ENCODE measurements around the gene YPEL1. TPM values are rescaled to one million over a fixed set of nuclear protein-coding genes. Genes with fewer than 3 reads are reported as not detected.

The YPEL1 gene
- total and polyA plus RNA-seq, 2 of the 8 experiments (the other 6 are each of a cell fraction or from before 2014, with no cell fraction given), result 6.0 to 6.7 TPM

DNA sequence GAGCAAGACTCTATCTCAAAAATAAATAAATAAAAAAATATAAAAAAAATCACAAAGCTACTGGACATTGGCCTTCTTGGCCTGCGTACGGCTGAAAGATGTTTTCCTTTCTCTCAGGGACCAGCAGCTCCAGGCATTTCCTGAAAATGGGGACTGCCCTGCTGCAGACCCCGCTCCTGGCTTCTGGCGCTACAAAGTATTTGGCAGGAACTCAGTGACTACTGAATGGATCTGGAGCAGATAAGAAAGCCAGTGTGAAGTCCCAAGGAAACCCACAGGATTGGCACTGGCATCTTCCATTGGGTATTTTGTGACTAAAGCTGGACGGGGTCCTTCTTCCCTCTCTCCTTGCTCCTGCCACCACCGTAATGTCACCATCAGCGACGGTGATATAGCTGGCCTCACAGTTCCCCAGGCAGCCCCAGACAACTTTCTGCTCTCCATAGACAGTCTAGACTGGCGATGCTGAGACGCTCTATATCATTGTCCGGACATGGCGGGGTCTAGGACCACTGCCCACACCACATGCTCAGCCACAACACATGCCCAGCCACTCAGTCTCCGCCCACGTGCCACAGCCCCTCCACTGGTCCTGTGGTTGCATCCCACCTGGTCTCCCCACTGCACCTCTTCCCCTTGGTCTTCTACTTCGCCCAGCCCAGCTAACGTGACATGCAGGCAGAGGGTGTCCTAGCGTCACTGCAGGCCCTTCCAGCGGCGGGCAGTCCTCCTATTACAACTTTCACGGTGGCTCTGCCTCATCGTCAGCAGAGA lies 22.7 kb upstream of the YPEL1 start:
- no peak overlapping the region for H2BK15ac ChIP-seq (ENCODE audit: low read length)
- no peak overlapping the region for H2AFZ ChIP-seq (ENCODE audit: low read length)
- peaks cover 2 to 22% (median 14%) of the 10 kb centered on the region in 4 experiments; a peak in 6 of 8 replicates for H3K36me3 ChIP-seq (ENCODE audit: control insufficient read depth in 2 of 4, insufficient read depth in 4 of 4, low read length in 3 of 4)
- no peak overlapping the region for H4K5ac ChIP-seq (ENCODE audit: insufficient read length, low read depth, low read length)
- DNase-seq (ENCODE audit: low read depth in 1 of 2, low spot score in 2 of 2) (no peak), FAIRE-seq (no peak)
- H3K79me2 ChIP-seq (ENCODE audit: control insufficient read depth in 1 of 2, insufficient read depth in 2 of 2, low read length in 2 of 2), result no peaks in the 10 kb centered on the region
- H4K8ac ChIP-seq (ENCODE audit: extremely low read depth, insufficient read depth, low read length), result no peak overlapping the region
- no peak overlapping the region for H2BK20ac ChIP-seq (ENCODE audit: low read length)
- ChIA-PET POLR2A (ENCODE audit: partially characterized antibody) (interaction anchor here (1.4 kb wide), 2 partner anchors 22 to 23 kb away, joined by 3 to 4 read pairs; partner anchors contain the start of gene YPEL1), CTCF (ENCODE audit: partially characterized antibody) (interaction anchor here (1.2 to 2.0 kb wide), 3 partner anchors 169 to 190 kb away, joined by 3 to 8 read pairs (median 4); no protein-coding TSS in a partner anchor)
- H2BK5ac ChIP-seq (ENCODE audit: low read depth, low read length), result no peak overlapping the region
- H3K4me3 ChIP-seq (ENCODE audit: extremely low read depth in 1 of 4, insufficient read depth in 2 of 4, low read depth in 3 of 4, low read length in 4 of 4), result no peak overlapping the region
- no peak overlapping the region for H3K14ac ChIP-seq (ENCODE audit: insufficient read length)
- H3K27ac ChIP-seq (ENCODE audit: low read depth, low read length), result no peak overlapping the region
- H3K4me2 ChIP-seq (ENCODE audit: insufficient read depth in 1 of 2, low read depth in 2 of 2, low read length in 2 of 2), result no peak overlapping the region
- H2AK5ac ChIP-seq (ENCODE audit: low read depth, low read length), result no peak overlapping the region
- H4K91ac ChIP-seq (replicated peaks; ENCODE audit: insufficient read length, low read length), result no peak overlapping the region
- no peak overlapping the region for H3K23ac ChIP-seq (ENCODE audit: insufficient read length)
- no peaks in the 10 kb centered on the region for H3K23me2 ChIP-seq (ENCODE audit: low read depth, low read length)
- no peaks in the 10 kb centered on the region for H3K27me3 ChIP-seq (replicated peaks in 1 of 4; ENCODE audit: control insufficient read depth in 3 of 4, extremely low read depth in 1 of 4, insufficient read depth in 3 of 4, low read length in 3 of 4)
- H2BK120ac ChIP-seq (replicated peaks; ENCODE audit: low read depth, low read length), result no peak overlapping the region
- H3K56ac ChIP-seq (replicated peaks; ENCODE audit: insufficient read length, low read depth, low read length), result no peak overlapping the region
- H4K20me1 ChIP-seq (replicated peaks in 1 of 2; ENCODE audit: control insufficient read depth in 1 of 2, insufficient read depth in 2 of 2, low read length in 2 of 2), result peaks cover 4 to 9% of the 10 kb centered on the region in 2 experiments
- H3K9ac ChIP-seq (replicated peaks in 1 of 4; ENCODE audit: extremely low read depth in 1 of 4, low read depth in 3 of 4, low read length in 3 of 4), result no peak overlapping the region
- H3K9me3 ChIP-seq (ENCODE audit: insufficient read depth in 2 of 2, low read depth in 1 of 2, low read length in 1 of 2), result no peaks in the 10 kb centered on the region
- H3K4me1 ChIP-seq (replicated peaks in 1 of 4; ENCODE audit: control insufficient read depth in 3 of 4, insufficient read depth in 4 of 4, low read length in 3 of 4), result no peaks in the 10 kb centered on the region; a peak in 1 of 7 replicates
- H3K18ac ChIP-seq (ENCODE audit: extremely low read depth, low read length), result no peak overlapping the region
- H3K4ac ChIP-seq (replicated peaks; ENCODE audit: insufficient read length, low read depth, low read length), result no peak overlapping the region
- no peak overlapping the region for H2BK12ac ChIP-seq (ENCODE audit: low read depth, low read length)
- WGBS, 2 experiments (ENCODE audit: extremely low coverage in 1 of 2, insufficient coverage in 1 of 2, insufficient read length in 1 of 2, insufficient replicate concordance in 2 of 2, low coverage in 1 of 2, low lambda C conversion rate in 2 of 2, missing lambda C conversion rate in 1 of 2), result 96% methylated on average over 21 of the region's 21 CpGs; no CpG with 5 or more reads in 1 of the 2 experiments
- H3K79me1 ChIP-seq (ENCODE audit: low read depth, low read length), result no peaks in the 10 kb centered on the region; the same call in 1 of the 2 replicates
- TF ChIP-seq, protein P1, sequence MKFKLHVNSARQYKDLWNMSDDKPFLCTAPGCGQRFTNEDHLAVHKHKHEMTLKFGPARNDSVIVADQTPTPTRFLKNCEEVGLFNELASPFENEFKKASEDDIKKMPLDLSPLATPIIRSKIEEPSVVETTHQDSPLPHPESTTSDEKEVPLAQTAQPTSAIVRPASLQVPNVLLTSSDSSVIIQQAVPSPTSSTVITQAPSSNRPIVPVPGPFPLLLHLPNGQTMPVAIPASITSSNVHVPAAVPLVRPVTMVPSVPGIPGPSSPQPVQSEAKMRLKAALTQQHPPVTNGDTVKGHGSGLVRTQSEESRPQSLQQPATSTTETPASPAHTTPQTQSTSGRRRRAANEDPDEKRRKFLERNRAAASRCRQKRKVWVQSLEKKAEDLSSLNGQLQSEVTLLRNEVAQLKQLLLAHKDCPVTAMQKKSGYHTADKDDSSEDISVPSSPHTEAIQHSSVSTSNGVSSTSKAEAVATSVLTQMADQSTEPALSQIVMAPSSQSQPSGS (IDR thresholded peaks at IDR 0.05; ENCODE audit: low read length), result no peak
- TF ChIP-seq ZNF274 (IDR thresholded peaks at IDR 0.05; ENCODE audit: borderline replicate concordance, extremely low read depth, low read length), result no peak
- no peak for TF ChIP-seq YY1 (IDR thresholded peaks at IDR 0.05; ENCODE audit: low read depth, low read length)
- TF ChIP-seq KDM1A (IDR thresholded peaks at IDR 0.05; ENCODE audit: borderline replicate concordance, low read length), result no peak
- TF ChIP-seq HDAC6 (IDR thresholded peaks at IDR 0.05; ENCODE audit: low read depth, low read length), result no peak
- no peak for TF ChIP-seq CBX5 (IDR thresholded peaks at IDR 0.05; ENCODE audit: low read depth, low read length)
- no peak for TF ChIP-seq CBX8 (IDR thresholded peaks at IDR 0.05; ENCODE audit: borderline replicate concordance, low read depth, low read length)
- no peak for TF ChIP-seq SP4 (IDR thresholded peaks at IDR 0.05; ENCODE audit: low read length)
- TF ChIP-seq POLR2AphosphoS5 (IDR thresholded peaks at IDR 0.05; ENCODE audit: low read depth, low read length), result peak; percentile 66; the same call in 1 of the 2 replicates
- no peak for TF ChIP-seq SIRT6 (IDR thresholded peaks at IDR 0.05; ENCODE audit: low read length)
- TF ChIP-seq NRF1 (IDR thresholded peaks at IDR 0.05; ENCODE audit: low read depth, low read length), result no peak
- TF ChIP-seq EGR1 (IDR thresholded peaks at IDR 0.05; ENCODE audit: borderline replicate concordance, low read depth, low read length), result no peak

All from H1 (cell line).